Thymus (tissue), 11 donors: ENCODE results near the gene CPD. TPM values are rescaled to one million over a fixed set of nuclear protein-coding genes. Genes with fewer than 3 reads are reported as not detected.
A peak's percentile ranks its signal among the peaks of the same experiment; 100 is the strongest.

Experiments used
- DNase-seq, 9 donors: peaks; one replicate each; pipeline ENCODE4 v3.0.0-alpha.2; 2013; ENCODE audit warnings: low spot score in 9 of 9, low read depth in 6 of 9, missing footprints in 1 of 9
- H3K27ac ChIP-seq, 2 donors: one replicate each; pipeline ENCODE4 v1.5.1; 2013; ENCODE audit warnings: control low read depth in 1 of 2, low read depth in 1 of 2, low read length in 1 of 2, mild to moderate bottlenecking in 1 of 2, moderate library complexity in 1 of 2
- H3K27me3 ChIP-seq, 2 donors: one replicate each; pipeline ENCODE4 v1.5.1; 2013; ENCODE audit warnings: low read length in 1 of 2; ENCODE audit not compliant: control insufficient read depth in 2 of 2, insufficient read depth in 1 of 2
- H3K36me3 ChIP-seq, 2 donors: one replicate each; pipeline ENCODE4 v1.5.1; 2013; ENCODE audit warnings: low read length in 1 of 2, mild to moderate bottlenecking in 1 of 2, moderate library complexity in 1 of 2; ENCODE audit not compliant: control insufficient read depth in 2 of 2, insufficient read depth in 2 of 2
- H3K4me1 ChIP-seq, 2 donors: one replicate each; pipeline ENCODE4 v1.5.1; 2013; ENCODE audit warnings: low read length in 2 of 2; ENCODE audit not compliant: control insufficient read depth in 2 of 2, insufficient read depth in 2 of 2
- H3K4me3 ChIP-seq, 2 donors: one replicate each; pipeline ENCODE4 v1.5.1; 2013; ENCODE audit warnings: low read length in 2 of 2, control low read depth in 1 of 2, mild to moderate bottlenecking in 1 of 2
- H3K9me3 ChIP-seq, 2 donors: one replicate each; pipeline ENCODE4 v1.5.1; 2013; ENCODE audit warnings: low read length in 1 of 2, mild to moderate bottlenecking in 1 of 2; ENCODE audit not compliant: control insufficient read depth in 2 of 2, insufficient read depth in 1 of 2
- WGBS: extraction: QIAGEN DNeasy Blood & Tissue Kit; methylation state at CpG from one replicate; pipeline ENCODE4 v1.1.7; 2013; 5-methylcytosine and 5-hydroxymethylcytosine counted together
- polyA plus RNA-seq: library from polyadenylated mRNA; stranded (reverse); fragments of 200-250 nt; gene quantifications from one replicate; pipeline ENCODE4 v1.2.3, GENCODE V29; 2013
- total RNA-seq: library from RNA; stranded (reverse); fragments of 120-200 nt; gene quantifications from one replicate; pipeline ENCODE4 v1.2.4, GENCODE V29; 2013
- donor health status: healthy.

The CPD gene
- total and polyA plus RNA-seq, 2 donors: 11.2 to 14.3 TPM

DNA sequence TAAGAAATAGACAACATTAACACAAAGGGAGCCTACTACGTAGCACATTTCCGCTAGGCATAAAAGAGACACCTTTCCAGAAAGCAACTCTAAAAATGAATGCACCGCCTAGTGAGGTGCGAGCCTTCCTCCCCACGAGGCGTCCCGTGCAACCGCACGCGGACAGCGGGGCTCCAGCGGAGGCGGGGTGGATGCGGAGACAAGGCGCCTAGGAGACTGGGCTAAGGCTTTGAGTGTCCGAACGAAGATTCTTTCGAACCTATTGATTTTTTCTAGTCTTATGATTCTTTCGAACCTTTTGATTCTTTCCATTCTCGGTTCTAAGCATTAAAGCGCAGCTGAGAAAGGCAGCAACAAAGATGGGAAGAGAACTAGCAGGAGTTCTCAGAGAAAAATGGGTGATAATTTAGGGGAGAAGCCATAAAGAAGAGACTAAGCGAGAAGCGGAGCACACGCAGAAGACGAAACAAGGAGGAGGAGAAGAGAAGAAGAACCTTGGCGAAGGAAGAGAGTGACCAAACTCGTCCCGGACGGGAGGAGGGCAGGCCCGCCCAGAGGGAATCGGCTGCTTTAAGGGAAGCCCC is 394 bp upstream of the CPD start:
- H3K27ac ChIP-seq: peak overlapping the region; percentile 81 to 93
- H3K36me3 ChIP-seq: no peaks in the 10 kb centered on the region
- peak in 7 of 9 donors; percentile 37 to 85 (median 59) for DNase-seq
- peaks cover 14 to 33% of the 10 kb centered on the region in 2 donors for H3K4me1 ChIP-seq
- peaks cover 2 to 14% of the 10 kb centered on the region in 2 donors for H3K27me3 ChIP-seq
- 2% methylated on average over 31 of the region's 31 CpGs for WGBS
- H3K9me3 ChIP-seq: no peaks in the 10 kb centered on the region
- peak overlapping the region; percentile 68 to 86 for H3K4me3 ChIP-seq

DNA sequence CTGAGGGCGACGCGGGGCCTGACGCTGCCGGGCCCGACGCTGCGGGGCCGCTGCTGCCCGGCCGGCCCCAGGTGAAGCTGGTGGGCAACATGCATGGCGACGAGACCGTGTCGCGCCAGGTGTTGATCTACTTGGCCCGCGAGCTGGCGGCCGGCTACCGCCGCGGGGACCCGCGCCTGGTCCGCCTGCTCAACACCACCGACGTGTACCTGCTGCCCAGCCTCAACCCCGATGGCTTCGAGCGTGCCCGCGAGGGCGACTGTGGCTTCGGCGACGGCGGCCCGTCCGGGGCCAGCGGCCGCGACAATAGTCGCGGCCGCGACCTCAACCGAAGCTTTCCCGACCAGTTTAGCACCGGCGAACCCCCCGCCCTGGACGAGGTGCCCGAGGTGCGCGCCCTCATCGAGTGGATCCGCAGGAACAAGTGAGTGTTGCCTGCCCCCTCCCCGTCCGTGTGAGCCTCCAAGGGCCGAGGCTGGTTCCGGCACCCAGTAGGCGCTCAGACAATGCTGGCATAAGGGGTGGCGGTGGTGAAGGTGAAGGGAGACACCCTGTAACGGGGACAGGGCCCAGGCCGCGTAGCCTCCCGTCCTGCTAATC is 676 bp downstream of the CPD start:
- no peaks in the 10 kb centered on the region for H3K9me3 ChIP-seq
- 3% methylated on average over 68 of the region's 68 CpGs for WGBS
- peaks cover 2 to 10% of the 10 kb centered on the region in 2 donors for H3K27me3 ChIP-seq
- peak in 3 of 9 donors; percentile 11 to 32 (median 14) for DNase-seq
- H3K27ac ChIP-seq: no peak overlapping the region
- peak overlapping the region; percentile 68 to 86 for H3K4me3 ChIP-seq
- no peaks in the 10 kb centered on the region for H3K36me3 ChIP-seq
- peaks cover 14 to 33% of the 10 kb centered on the region in 2 donors for H3K4me1 ChIP-seq

DNA sequence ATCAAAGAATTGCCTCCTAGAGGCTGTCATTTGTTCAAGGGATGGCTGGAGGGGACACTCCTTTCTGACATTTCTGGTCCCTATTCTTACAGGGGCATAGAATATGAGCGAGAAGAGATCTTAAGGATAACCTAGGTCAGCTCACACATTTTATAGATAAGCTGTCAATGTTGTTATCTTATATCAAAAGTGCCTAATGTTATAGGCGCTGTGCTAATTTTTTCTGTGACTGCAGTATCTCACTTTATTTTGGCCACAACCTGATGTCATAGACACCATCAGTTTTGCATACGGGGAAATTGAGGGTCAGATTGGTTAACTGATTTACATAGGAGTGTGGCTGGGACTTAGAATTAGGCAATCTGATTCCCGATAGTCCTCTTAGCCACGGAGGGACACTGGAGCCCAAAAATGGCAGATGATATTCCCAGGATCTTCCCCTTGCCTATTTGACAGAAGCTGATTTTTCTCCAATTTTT is 1.2 kb downstream of the CPD start:
- Histone ChIP-seq H3K27ac (no peak overlapping the region), H3K4me3 (peak overlapping the region; percentile 68 to 86), H3K4me1 (peaks cover 14 to 33% of the 10 kb centered on the region in 2 donors), H3K9me3 (no peaks in the 10 kb centered on the region), H3K36me3 (no peaks in the 10 kb centered on the region), H3K27me3 (peaks cover 2 to 10% of the 10 kb centered on the region in 2 donors)
- 83% methylated on average over 5 of the region's 5 CpGs for WGBS
- DNase-seq: no peak

DNA sequence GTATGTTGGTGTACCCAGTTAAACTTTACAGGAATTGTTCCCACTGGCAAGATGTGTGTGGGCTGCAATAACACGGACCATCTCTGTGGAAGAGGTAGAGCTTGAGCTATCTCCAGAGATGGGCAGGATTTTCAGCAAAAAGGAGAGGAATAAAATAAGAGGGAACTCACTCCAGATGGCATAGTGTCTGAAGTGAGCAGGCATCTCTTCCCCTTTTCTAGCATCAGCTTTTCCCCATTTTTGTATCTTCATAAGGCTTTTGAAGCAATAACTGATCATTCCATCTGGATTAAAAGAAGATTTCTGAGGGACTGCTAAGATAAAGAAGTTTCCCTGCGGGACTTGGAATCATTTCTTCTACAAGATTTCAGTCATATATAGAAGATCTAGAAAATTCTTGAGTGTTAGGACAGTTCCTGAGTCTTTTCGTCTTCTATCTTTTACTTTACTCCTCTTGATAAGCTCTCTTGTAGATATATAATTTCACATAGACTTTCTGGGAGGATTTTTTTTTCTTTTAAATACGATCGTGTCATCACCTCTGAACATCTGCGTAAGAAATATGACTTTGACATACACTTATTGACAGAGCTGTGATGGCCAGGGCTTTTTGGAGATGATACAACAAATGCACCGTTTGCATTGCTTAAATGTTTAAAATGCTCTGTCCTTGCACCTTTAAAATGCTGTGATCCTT is 2.1 kb downstream of the CPD start:
- H3K36me3 ChIP-seq: peaks cover 0 to 3% of the 10 kb centered on the region in 2 donors
- H3K9me3 ChIP-seq: no peaks in the 10 kb centered on the region
- peak overlapping the region in 1 of 2 donors; percentile 86 for H3K4me3 ChIP-seq
- DNase-seq: no peak
- H3K27me3 ChIP-seq: peaks cover 2 to 10% of the 10 kb centered on the region in 2 donors
- no peak overlapping the region for H3K27ac ChIP-seq
- peaks cover 14 to 33% of the 10 kb centered on the region in 2 donors for H3K4me1 ChIP-seq
- 91% methylated on average over 7 of the region's 7 CpGs for WGBS

DNA sequence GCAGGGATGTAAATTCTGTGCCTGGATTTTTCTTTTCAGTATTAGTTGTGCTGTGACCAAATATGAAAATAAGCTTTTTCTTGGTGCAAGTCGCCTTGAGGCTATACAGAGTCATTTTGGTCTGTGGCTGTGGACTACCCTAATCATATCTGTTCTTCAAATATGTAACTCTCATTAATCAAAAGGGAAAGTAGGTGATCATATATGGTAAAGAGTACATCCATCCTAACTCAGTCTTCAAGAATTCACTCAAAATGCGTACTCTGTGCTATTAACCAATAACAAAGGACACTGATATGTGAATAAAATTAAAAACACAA is 2.6 kb downstream of the CPD start:
- H3K36me3 ChIP-seq: peaks cover 0 to 8% of the 10 kb centered on the region in 2 donors
- H3K27me3 ChIP-seq: peaks cover 2 to 10% of the 10 kb centered on the region in 2 donors
- no peaks in the 10 kb centered on the region for H3K9me3 ChIP-seq
- no peak overlapping the region for H3K27ac ChIP-seq
- H3K4me3 ChIP-seq: no peak overlapping the region
- 97% methylated on average over 2 of the region's 2 CpGs for WGBS
- H3K4me1 ChIP-seq: peaks cover 14 to 33% of the 10 kb centered on the region in 2 donors
- DNase-seq: no peak

DNA sequence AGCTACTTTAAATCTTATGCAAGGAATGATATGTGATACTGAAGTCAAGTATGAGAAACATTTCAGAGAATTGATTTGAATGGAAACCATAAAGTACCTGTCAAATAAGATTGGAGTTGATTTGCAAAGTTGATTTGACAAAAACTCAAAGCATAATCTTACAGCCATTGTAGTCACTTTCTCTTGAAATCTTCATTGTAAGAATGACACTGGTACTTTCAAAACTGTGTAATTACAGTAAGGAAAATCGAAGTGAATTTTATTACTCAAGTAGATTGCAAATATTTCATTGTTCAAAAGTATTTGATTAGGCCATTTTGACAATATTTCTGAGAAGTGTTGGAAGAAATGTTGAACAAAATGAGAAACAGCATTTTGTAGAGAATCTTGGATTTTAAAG is 3.6 kb downstream of the CPD start:
- peaks cover 12 to 23% of the 10 kb centered on the region in 2 donors for H3K4me1 ChIP-seq
- H3K4me3 ChIP-seq: no peak overlapping the region
- WGBS: 98% methylated on average over 1 of the region's 1 CpG
- no peaks in the 10 kb centered on the region for H3K9me3 ChIP-seq
- no peak overlapping the region for H3K27ac ChIP-seq
- H3K27me3 ChIP-seq: peaks cover 2 to 10% of the 10 kb centered on the region in 2 donors
- no peak for DNase-seq
- H3K36me3 ChIP-seq: peaks cover 0 to 14% of the 10 kb centered on the region in 2 donors

DNA sequence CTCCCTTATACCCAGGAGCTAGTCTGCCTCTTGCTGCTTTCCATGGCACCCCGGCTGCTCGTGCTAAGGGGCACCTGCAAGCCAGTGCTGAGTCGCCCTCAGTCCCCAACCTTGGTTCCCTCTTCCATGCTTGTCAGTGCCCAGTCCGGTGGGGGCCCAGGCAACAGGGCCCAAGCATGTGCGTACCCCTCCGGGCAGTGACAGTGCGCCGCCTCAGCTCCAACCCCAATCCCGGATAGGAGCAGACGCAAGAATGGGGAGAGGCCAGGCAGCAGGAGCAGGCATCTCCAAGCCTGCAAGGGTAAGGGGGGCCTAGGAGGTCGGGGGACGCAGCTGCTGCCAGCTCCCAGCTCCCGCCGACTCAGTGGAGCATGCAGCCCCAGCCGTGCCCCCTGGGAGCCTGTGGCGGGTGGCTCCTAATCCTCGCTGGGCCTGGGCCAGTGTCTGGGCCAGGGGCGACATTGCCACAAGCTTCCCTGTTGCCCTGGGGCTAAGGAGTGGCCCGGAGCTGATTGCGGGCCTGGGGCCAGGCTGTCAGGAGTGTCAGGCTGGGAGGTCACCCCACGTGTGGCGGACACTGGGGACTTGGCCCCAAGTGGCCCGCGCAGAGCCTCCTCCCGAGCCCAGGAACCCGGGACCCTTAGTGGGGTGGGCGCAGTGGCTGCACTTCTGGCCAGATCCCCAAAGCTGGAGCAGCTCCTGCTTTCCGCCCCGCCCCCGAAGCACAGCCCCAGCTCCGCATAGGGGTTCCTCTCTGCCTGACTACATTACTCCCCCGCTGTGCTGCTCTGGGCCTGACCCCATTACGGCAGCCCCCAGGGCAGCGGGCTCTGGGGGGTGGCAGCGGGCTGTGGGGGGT is 9.8 kb downstream of the CPD start:
- no peak for DNase-seq
- no peaks in the 10 kb centered on the region for H3K27me3 ChIP-seq
- WGBS: 98% methylated on average over 35 of the region's 35 CpGs
- H3K27ac ChIP-seq: no peak overlapping the region
- H3K4me3 ChIP-seq: no peak overlapping the region
- peaks cover 0 to 27% of the 10 kb centered on the region in 2 donors for H3K36me3 ChIP-seq
- H3K4me1 ChIP-seq: no peaks in the 10 kb centered on the region
- H3K9me3 ChIP-seq: peaks cover 0 to 2% of the 10 kb centered on the region in 2 donors

DNA sequence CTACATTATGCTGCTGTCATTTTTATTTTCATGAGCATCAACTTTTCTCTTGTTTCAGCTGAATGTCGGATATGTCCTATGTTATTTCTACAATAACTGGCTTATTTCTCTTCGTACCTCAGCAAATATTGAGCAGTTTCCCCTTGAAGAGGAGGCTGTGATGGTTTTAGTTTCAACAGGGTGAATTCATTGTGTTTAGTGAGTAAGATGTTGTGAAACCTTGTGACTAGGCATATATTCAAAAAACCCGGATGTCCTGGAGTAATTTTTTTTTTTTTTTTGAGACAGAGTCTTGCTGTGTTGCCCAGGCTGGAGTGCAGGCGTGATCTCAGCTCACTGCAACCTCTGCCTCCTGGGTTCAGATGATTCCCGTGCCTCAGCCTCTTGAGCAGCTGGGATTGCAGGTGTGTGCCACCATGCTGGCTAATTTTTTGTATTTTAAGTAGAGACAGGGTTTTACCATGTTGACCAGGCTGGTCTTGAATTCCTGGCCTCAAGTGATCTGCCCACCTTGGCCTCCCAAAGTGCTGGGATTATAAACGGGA is 11.1 kb downstream of the CPD start:
- WGBS: 96% methylated on average over 6 of the region's 6 CpGs
- no peak overlapping the region for H3K27ac ChIP-seq
- H3K9me3 ChIP-seq: peaks cover 0 to 2% of the 10 kb centered on the region in 2 donors

More for the DNA sequence above, 11.1 kb downstream of the CPD start:
- H3K36me3 ChIP-seq: peaks cover 0 to 27% of the 10 kb centered on the region in 2 donors
- H3K4me1 ChIP-seq: no peaks in the 10 kb centered on the region
- no peaks in the 10 kb centered on the region for H3K27me3 ChIP-seq
- H3K4me3 ChIP-seq: no peak overlapping the region
- DNase-seq: no peak
